Measurements from ENCODE around the gene IREB2.
"Not testable (repeated sequence)": the region's sequence is repeated elsewhere in the genome, so short reads cannot be mapped to it uniquely, and the experiment has no call there.

Gene IREB2

DNA sequence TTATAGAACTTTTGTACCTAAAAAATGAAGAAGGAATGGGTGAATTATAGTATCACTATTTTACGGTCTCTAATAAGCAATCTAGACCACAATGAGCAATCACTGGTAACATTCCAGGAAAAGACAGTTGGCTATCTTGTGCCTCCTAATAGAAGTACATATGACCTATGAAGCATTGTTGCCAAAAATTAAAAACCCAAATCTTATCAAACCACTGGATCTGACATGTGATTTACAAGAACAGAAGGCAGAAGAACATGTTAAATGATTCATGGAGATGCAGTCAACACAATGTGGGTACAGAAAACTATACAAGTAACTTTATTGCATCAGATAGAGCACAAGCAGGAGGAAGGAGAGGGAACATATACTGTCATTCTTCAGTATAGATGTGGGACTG lies 54.9 kb downstream of the IREB2 start:
- no peak for DNase-seq

DNA sequence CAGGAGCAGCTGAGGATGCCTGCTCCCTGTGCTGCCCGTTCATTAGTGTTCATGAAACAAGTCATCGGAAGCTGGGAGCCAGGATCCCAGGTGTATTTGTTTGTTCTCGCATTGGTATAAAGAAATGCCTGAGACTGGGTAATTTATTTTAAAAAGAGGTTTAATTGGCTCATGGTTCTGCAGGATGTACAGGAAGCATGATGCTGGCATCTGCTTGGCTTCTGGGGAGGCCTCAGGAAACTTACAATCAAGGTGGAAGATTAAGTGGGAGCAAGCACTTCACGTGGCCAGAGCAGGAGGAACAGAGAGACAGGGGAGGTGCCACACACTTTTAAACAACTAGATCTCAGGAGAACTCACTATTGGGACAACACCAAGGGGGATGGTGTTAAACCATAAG lies 63.8 kb downstream of the IREB2 start:
- no peak for DNase-seq

DNA sequence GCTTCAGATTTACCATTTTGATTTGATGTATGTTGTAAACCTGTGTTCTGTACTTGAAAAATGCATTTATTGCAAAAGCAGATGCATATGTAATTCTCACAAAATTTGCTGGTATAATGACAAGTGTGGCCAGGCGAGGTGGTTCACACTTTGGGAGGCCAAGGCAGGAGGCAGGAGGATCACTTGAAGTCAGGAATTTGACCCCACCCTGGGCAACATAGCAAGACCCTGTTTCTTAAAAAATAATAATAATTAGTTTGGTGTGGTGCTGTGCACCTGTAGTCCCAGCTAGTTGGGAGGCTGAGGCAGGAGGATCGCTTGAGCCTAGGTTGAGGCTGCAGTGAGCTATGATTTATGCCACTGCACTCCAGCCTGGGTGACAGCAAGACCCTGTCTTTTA lies 64.6 kb downstream of the IREB2 start:
- DNase-seq = no peak

DNA sequence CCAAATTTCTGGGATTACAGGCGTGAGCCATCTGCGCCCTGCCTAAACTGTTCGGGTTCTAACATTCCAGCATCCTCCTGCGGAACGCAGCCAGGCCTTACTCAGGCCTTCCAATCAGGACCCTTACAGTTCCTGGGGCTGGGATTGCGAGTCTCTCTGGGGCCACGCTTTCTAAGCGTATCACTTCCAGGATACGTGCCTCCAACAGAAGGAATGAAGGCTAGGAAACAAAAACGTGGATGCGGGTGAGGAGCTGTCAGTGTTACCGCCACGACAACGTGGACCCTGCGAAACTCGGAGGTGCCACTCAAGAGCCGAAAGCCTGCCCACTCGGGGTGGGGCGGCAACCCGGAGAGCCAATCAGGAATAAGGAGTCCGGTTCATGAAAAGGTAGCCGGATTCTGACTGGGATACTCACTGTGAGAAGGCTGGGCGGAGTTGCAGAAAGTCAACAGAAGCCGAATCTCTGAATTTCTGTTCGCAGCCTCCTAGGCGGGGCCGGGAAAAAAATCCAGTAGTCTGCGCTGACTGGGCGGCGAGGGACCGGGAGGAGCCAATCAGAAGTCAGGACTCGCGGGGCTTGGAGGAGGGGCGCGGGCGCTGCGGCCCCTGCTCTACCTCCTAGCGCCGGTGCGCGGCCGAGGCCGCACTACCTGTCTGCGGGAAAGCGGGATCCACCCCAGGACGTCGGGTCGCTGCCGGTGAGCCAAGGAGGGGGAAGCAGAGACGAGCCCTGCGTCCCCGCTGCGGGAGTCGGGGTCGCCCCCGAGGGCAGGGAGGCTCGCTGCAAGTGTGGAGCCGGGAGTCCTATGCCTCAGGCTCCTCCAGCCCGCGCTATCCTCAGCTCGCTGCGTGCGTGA lies 69.2 kb downstream of the IREB2 start, which contains the start of gene HYKK:
HYKK (plus strand) TSS at position 607 of the 860 bp plus-strand sequence. CDS start 5,512 bp downstream, outside the sequence.
- DNase-seq = peak; percentile 21

DNA sequence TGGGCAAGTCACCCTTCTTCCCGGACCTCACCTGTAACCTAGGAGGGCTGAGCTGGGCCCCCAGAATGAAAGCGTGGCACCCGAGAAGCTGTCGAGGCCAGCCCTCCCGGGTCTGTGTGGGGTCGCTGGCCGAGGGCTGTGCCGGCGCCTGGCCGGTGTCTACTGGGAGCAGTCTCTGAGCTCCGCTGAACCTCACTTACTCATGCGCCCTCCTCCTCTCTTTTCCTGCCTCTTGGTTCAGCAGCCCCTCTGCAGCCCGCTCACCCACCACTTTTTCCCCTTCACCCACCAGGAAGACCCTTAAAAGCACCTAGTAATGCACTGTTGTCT lies 69.8 kb downstream of the IREB2 start:
- no peak for DNase-seq

DNA sequence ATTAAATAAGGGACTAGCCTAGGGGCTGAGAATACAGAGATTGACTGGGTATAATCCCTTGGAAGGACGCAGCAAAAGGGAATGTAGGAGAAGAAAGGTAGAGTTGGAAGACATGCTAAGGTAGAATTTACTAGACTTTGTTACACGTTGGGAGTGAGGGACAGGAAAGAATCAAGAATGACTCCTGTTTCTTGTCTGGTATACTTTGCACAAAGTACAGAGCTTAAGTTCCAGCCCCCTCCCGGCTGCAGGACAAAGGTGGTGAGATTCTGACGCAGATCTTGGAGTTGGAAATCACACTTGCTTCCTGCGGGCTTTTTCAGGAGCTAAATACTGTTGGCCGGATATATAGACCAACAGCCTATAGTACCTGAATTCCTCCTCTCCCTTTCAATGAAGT lies 70.3 kb downstream of the IREB2 start:
- no peak for DNase-seq

DNA sequence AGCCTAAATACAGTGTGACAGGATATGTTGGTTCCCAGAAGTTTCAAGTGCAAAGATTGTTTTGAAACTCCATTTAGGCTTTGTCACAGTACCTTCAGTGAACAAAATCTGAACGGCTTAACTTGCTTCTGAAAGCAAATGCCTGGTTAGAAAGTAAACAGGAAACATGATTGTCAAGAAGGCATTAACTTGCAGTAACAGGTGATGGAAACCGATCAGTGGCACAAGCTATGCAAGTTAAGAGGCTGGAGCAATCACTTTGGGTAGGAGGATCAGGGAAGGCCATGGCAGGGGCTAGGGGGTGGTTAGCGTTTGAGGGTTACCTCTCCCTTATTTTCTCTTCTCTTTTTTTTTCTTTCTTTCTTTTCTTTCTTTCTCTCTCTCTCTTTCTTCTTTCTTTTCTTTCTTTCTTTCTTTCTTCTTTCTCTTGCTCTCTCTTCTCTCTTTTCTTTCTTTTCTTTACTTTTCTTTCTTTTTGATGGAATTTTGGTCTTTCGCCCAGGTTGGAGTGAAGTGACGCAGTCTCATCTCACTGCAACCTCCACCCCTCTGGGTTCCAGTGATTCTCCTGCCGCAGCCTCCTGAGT lies 71.8 kb downstream of the IREB2 start:
- no peak for DNase-seq

DNA sequence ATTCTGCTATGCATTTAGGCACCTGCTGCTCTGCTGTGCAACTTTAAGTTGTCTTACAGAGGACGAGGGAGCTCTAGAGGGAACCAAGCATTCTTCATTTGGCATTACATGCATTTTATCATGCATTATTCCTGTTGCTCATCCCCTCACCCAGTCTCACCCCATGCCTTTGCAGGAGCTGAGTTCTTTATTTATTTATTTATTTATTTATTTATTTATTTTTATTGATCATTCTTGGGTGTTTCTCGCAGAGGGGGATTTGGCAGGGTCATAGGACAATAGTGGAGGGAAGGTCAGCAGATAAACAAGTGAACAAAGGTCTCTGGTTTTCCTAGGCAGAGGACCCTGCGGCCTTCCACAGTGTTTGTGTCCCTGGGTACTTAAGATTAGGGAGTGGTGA lies 82.0 kb downstream of the IREB2 start:
- not testable (repeated sequence) for DNase-seq

DNA sequence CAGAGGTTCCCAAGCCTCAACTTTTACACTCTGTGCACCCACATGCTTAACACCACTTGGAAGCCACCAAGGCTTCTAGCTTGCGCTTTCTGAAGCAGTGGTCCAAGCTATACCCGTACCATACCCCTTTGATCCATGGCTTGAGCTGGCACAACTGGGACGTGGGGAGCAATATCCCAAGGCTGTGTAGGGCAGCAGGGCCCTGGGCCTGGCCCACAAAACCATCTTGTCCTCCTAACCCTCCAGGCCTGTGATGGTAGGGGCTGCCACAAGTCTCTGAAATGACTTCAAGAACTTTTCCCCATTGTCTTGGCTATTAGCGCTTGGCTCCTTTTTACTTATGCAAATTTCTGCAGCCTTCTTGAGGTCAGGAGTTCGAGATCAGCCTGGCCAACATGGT lies 86.2 kb downstream of the IREB2 start:
- no peak for DNase-seq

DNA sequence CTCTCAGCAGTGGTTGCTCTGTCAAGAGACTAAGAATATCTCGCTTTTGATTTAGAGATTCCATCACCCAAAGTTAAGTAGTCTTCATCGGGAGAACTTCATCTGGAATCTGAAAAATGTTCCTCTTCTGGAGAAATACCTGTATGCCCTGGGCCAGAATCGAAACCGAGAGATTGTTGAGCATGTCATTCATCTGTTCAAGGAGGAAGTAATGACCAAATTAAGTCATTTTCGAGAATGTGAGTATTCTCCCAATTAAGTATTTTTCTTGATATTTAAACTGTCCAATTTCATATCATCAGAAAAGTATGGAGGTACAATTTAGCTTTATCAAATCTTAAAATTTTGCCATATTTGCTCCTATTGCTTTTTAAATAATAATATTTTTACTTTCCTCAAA lies 89.3 kb downstream of the IREB2 start:
- DNase-seq = no peak

DNA sequence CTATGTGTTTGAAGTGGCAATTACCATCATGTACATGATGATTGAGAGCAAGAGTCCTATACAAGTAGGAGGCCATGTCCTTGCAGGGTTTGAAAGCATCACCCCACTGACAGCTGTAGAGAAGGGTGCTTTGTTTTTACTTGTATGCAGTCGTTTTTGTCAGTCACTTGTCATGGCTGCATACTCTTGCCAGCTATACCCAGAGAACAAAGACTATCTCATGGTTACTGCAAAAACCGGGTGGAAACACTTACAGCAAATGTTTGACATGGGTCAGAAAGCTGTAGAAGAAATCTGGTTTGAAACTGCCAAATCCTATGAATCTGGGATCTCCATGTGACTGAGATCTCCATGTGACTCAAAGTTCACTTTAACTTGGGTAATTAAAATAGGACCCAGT lies 95.3 kb downstream of the IREB2 start:
- DNase-seq = no peak

DNA sequence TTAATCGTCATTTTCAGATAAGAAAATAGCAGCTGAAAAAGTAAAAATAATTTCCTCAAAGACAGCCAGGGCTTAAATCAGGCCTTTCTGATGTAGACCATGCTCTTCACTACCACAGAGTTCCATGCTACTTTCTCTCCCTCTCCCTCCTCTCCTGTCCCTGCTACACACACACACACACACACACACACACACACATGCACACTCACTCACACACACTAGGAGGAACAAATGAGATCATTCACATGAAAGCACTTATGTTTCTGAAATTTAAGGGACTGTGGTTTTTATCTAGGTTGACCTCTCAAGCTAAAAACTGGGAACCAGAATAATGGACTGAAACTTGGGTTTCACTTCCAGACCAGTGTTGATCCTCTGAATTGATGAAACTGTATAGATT lies 98.1 kb downstream of the IREB2 start:
- DNase-seq = no peak

DNA sequence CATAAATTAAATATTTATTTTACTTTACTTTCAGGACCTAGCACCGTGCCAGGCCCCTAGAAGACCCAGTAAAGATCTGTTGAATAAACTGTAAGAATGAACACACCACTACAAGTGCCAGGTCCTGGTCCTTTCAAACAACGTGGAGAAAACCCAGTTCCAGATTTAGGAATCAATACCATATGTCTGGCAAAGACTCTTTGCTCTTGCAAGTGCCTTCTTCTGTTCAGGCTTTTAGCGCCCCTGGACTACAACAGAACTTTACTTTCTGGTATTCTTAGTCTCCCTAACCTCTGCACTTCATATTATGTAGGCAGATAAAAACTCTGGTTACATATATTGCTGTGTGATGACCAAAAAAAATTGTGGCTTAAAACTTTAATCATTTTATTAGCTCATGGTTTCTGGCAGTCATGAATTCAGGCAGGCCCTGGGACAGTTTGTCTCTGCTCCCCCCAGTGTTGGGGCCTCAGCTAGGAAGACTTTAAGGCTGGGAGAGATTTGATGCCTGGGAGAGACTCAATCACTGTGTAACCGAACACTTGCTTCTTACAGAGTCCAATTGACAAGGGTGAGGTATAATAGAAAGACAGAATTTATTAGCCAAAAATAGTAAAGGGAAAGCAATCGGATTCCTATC lies 99.4 kb downstream of the IREB2 start:
- no peak for DNase-seq

DNA sequence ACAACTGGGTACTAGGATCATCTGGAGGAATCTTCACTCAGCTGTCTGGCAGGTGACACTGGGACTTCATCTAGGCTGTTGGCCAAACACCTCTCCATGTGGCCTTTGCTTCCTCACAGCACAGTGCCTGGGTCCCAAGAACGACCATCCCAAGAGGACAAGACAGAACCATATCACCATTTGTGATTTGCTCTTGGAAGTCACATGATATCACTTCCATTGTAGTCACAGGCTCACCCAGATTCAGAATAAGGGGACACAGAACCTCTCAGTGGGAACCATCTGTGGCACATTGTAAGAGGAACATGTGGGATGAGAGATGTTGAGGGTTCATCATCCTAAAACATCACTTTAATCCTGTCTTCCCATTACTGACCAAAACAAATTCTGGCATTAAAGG lies 100.3 kb downstream of the IREB2 start:
- DNase-seq = no peak

DNA sequence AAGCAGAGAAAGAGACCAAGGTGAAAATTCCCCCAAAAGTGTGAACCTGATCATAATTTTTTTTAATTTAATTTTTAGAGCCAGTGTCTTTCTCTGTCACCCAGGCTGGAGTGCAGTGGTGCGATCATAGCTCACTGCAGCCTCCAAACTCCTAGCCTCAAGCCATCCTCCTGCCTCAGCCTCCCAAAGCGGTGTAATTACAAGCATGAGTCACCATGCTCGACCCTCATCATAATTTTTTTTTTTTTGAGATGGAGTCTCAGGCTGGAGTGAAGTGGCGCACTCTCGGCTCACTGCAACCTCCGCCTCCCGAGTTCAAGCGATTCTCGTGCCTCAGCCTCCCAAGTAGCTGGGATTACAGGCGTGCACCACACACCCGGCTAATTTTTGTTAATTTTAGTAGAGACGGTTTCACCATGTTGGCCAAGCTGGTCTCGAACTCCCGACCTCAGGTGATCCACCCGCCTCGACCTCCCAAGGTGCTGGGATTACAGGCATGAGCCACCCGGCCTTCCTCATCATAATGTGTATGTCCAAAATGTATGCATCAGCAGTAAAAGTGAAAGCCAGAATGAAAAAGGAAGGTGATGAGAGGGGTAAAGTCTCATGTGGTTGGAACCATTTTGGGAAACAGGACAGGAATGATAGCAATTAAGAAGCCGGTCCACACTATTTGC lies 101.6 kb downstream of the IREB2 start:
- DNase-seq = not testable (repeated sequence)

DNA sequence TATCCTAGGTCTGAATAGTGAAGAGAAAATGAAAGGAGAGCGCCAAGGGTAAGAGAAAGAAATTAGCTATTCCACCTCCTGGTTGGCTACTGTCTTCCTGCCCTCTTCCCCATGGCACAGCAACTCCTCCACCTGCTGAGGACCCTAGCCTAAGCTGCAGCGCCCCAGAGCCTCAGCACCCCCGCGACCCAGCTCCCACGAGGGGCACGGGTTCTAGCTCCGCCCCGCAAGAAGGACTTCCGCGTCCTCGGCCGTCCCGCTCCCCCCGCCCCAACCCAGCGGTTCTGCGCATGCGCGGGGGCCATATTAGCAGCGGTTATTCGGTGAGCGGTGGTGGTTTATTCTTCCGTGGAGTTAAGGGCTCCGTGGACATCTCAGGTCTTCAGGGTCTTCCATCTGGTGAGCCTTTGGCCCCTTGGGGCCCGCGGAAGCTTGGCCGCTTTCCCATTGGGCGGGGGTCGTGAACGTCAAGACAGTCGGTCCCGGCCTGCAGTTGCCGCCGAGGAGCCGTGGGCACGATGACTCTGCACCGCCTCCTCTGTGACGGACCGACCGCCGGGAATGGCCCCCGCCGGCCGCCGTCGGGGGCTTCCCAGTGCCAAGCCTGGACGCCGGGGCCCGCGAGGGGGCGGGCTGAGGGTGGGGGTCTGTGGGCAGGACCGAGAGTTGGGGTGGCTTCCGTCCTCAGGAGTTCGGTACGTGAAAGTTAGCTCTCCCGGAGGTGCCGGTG lies 102.3 kb downstream of the IREB2 start, which contains the start of gene PSMA4:
PSMA4 (plus strand) TSS at position 304 of the 730 bp plus-strand sequence. CDS start 1,484 bp downstream, outside the sequence.
- no peak for DNase-seq

DNA sequence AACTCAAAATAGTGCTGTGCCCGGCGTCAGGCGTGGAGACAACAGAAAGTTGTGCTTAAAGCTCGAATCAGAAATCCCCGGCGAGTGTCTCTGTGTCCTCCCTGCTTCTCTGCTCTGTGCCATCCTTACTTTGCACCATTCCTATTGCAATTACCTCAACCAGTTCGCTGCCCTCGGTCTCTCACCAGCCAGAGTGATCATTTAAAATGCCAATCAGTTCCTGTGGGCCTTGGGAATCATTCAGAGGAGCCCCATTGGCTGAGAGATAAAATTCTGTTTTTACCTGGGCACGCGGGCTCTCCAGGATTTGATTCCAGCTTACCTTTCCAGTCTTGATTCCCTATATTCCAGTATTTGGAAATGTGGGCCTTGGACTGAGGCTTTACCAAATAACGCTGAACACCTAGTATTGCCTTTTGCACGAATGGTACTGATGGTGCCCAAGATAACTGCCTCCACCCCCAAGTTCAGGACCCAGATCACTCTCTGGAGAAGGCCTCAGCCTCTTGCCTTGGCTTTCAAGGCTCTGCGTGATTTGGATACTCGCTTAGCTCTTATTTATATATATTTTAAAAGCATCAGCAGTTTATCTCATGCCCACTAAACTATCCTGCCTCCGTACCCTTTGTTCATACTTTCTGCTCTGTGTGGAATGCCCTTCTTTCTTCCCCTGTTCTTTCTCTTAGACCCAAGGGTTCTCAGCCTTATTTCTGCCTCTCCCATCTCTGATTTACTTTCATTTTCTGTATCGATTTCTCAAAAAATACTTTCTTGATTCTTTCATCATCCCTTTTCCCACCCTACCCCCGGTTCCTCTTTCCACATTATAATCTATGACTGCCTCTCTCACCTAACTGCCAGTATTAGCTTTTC lies 103.1 kb downstream of the IREB2 start:
- DNase-seq = no peak

DNA sequence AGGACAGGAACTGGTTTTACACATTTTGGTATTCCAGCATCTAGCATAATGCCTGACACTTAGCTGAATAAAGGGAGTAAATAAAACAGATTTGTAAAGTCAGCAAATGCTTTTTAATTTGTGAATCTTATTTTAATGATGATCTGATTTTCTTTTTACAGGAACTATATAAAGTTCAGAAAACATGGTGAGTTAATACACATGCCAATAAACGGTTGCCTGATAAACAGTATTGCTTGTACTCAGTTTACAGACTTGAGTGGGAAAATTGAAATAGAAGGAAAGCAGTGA lies 103.7 kb downstream of the IREB2 start:
- DNase-seq = no peak

DNA sequence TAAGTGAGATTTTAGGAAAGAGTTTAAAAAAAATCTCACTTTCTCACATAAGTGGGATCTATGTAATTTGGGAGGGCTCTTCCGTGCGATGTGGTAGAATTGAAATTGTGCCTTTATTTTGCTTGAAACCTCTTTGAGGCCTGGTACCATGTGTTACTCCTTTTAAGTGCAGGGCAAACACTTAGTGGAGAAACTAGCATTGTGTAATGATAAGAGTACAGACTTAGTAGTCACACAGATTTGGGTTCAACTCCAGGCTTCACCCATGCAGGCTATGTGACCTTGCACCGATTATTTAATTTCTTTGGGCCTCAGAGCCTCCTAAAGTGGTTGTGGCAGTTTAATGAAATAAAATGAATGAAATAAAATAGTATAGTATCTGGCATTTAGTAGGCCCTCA lies 104.6 kb downstream of the IREB2 start:
- no peak for DNase-seq

DNA sequence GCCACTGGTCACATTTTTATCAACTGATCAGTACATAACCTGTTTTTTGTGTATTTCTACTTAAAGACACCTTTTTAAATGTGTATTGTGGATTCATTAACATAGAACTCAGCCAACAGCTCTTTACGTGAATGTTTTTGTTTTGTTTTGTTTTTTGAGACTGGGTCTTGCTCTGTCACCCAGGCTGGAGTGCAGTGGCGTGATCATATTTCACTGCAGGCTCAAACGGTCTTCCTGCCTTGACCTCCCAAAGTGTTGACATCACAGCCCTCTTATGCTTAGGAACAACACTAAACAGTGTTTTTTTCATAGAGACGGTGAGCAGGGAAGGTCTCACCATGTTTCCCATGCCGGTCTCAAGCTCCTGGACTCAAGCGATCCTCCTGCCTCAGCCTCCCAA lies 112.2 kb downstream of the IREB2 start:
- DNase-seq = no peak

DNA sequence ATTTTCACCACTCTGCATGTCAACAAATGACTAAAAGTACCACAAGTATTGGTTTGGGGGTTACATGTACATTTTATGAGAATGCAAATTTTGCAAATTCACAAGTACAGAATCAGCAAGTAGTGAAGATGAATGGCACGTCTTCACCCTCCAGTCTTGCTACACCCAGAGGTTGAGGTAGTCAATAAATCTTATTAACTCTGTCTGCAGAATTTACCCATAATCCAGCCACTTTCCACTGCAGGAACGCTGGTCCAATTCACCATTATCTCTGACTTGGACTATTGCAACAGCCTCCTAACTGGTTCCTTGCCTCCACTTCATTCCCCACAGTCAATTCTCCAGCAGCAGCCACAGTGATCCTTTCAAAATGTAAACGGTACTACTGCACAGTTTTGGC lies 112.8 kb downstream of the IREB2 start:
- DNase-seq = no peak
